HG02798 (cell line): ENCODE measurements around the gene FAM83E.
"Not testable (repeated sequence)": the region's sequence is repeated elsewhere in the genome, so short reads cannot be mapped to it uniquely, and the experiment has no call there.

ENCODE experiments used
- ATAC-seq: cut with Tn5 transposase; IDR thresholded peaks from one replicate; pipeline ENCODE4 v1.9.1; 2021; ENCODE audit warnings: mild to moderate bottlenecking; ENCODE audit not compliant: unreplicated experiment, poor library complexity

The FAM83E gene

GRCh38 chr19:48642862-48643261 is 28.0 kb upstream of the FAM83E start:
- no peak for ATAC-seq

DNA sequence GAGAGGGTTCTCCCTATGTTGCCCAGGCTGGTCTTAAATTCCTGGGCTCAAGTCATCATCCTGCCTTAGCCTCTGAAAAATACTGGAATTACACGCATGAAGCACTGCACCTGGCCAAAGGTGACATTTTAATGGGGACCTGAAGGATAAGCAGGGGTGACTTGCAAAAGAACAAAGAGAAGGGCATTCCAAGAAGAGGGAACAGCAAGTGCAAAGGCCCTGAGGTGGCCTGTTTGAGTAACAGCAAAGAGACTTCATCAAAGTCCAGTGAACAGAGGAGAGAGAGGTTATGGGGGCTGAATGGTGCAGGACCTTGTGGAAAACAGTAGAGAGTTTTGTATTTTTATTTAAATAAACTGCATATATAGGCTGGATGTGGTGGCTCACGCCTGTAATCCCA is 27.0 kb upstream of the FAM83E start:
- ATAC-seq = no peak

- no peak for ATAC-seq
Observed at GRCh38 chr19:48639483-48640375, 24.9 kb upstream of the FAM83E start.

DNA sequence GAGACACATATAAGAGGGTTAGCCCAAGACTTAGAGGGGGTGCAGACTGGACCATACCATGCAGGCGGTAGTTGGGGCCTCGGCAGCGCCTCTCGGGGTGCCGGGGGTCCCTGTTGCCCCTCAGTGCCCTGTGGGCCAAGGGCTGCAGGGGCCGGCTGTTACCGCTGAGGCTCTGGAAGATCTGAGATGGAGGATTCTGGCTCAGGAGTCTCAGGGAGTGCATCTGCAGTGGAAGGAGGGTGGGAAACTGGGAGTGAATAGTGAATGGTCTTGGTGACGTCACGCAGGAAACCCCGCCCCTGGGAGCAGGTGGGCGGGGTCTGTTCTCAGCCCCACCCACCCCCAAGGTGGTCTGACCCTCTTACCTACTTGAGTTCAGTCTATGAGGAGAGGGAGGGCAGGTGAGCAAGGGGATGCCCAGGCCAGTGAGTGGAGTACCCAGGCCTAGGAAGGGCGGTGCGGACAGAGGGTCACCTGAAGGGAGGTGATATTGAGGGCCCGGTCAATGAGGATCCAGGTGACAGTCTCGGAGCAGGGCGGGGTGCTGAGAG is 24.0 kb upstream of the FAM83E start:
- no peak for ATAC-seq

GRCh38 chr19:48637948-48638830 is 23.3 kb upstream of the FAM83E start:
- peak; percentile 12 for ATAC-seq

- ATAC-seq = peak; percentile 82
Observed at GRCh38 chr19:48637449-48637947, 22.6 kb upstream of the FAM83E start.

GRCh38 chr19:48636859-48637448 is 22.1 kb upstream of the FAM83E start, which contains the start of gene DBP:
DBP (minus strand) TSS chr19:48637379; CDS start chr19:48636994, 385 bp downstream.
- no peak for ATAC-seq

GRCh38 chr19:48635966-48636858 is 21.3 kb upstream of the FAM83E start:
- ATAC-seq = no peak

- ATAC-seq = no peak
Observed at GRCh38 chr19:48635263-48635965, 20.5 kb upstream of the FAM83E start.

- peak; percentile 39 for ATAC-seq
Observed at GRCh38 chr19:48634424-48635262, 19.8 kb upstream of the FAM83E start.

DNA sequence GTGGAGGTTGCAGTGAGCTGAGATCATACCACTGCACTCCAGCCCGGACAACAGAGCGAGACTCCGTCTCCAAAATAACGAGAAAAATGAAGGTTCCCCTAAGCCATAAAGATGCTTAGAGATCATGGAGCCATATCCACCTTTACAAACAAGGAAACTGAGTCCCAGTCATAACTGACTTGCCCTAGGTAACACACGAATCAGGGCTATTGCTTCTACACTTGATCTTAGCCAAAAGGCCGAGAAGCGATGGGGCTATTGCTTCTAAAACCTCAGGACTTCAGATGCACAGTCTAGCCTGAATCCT is 19.1 kb upstream of the FAM83E start:
- ATAC-seq = no peak

DNA sequence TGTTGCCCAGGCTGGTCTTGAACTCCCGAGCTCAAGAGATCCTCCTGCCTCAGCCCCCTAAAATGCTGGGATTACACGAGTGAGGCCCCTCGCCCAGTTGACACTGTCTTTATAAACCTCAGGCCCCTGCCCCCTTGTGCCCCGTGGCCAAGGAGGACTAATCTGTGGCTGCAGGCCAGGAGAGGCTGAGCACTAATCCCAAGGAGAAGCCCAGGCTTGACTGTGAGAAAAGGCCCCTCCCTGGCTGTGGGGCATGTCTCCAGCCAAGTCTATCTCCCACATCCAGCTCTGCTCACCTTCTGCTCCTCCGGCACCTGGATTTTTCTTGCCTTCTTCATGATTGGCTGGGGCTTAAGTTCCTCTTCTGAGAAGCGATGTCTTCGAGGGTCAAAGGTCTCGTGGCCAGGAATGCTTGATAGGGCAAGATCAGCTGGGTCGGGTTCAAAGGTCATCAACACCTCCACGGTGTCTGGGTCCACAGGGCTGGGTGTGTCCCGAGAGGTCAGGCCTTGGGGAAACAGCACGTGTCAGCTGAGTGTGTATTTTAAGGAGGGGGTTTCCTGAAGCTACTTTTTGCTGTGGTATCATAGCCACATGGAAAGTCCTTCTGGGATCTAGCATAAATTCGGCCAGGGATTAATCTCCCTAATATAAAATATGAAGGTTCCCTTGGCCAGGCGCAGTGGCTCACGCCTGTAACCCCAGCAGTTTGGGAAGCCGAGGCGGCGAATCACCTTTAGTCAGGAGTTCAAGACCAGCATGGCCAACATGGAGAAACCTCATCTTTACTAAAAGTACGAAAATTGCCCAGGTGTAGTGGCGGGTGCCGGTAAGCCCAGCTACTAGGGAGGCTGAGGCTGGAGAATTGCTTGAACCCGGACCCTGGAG is 18.5 kb upstream of the FAM83E start:
- no peak for ATAC-seq

DNA sequence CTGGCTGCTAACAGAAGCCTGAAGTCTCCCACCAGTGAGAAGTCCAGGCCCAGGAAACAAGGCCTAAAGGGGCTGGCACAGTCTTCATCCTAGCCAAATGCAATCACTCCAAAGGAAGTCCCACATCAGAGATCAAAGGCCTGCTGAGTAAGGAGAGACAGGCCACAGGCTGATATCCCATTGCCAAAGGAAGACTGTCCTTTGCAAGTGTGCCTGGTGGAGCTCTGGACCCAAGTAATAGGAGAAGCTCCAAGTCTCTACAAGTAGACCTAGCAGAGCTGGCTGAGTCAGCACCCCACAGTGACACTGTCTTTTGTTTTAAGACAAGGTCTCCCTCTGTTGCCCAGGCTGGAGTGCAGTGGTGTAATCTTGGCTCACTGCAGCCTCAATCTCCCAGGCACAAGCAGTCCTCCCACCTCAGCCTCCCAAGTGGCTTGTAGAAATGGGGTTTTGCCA is 17.8 kb upstream of the FAM83E start:
- ATAC-seq = no peak

GRCh38 chr19:48632286-48632685 is 17.4 kb upstream of the FAM83E start:
- not testable (repeated sequence) for ATAC-seq

DNA sequence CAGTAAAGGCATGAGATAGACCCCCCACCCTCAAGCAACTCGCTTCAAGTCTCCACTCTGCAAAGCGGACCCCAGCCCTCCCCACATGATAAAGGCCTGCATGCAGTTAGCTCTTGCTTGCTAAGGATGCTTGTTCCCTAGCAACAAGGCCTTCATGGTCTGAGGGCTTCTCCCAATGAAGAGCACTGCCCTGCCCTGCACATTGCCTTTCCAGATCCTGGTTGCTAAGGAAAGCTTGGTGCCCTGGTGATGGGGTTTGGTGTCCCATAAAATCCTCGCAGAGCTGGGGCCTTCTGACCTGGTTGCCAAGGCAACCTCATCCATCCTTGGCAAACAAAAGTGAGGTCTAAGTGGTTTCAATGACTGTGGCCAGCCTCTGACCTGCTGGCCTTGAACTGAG is 16.3 kb upstream of the FAM83E start:
- ATAC-seq = no peak

DNA sequence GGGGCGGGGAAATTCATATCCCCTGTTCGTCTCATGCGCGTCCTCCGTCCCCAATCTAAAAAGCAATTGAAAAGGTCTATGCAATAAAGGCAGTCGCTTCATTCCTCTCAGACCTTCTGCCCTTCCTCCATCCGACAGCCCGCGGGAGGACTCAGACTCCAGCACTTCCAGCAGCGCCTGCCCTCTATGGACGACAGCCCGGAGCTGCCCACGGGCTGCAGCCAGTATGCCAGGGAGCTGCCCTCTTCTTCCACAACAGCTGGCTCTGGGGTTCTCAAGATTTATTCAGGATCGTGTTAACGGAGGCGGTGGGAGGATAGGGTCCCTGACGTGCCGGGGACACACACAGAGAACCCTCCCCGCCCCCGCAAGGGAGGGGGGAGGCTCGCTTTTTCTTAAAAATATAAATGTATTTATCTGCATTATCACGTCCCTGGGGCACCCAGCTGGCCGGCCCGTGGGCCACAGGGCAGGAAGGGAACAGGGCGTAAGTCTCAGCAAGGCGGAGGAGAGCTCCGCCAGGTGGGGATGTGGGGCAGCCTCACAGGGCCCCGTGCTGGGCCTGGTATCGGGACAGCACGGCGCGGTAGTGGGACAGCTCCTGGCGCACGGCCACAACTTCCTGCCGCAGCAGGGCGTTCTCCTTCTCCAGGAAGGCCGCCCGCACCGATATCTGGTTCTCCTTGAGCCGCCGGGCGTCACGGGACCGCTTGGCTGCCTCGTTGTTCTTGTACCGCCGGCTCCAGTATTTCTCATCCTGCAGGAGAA is 15.6 kb upstream of the FAM83E start:
- ATAC-seq = no peak
